Kidney tubule cell (primary cell): ENCODE measurements around the gene GALNT2.

Source experiments
- DNase-seq: peaks from one replicate; pipeline ENCODE4 v3.0.0-alpha.2; 2018; ENCODE audit warnings: low spot score

Gene GALNT2

DNA sequence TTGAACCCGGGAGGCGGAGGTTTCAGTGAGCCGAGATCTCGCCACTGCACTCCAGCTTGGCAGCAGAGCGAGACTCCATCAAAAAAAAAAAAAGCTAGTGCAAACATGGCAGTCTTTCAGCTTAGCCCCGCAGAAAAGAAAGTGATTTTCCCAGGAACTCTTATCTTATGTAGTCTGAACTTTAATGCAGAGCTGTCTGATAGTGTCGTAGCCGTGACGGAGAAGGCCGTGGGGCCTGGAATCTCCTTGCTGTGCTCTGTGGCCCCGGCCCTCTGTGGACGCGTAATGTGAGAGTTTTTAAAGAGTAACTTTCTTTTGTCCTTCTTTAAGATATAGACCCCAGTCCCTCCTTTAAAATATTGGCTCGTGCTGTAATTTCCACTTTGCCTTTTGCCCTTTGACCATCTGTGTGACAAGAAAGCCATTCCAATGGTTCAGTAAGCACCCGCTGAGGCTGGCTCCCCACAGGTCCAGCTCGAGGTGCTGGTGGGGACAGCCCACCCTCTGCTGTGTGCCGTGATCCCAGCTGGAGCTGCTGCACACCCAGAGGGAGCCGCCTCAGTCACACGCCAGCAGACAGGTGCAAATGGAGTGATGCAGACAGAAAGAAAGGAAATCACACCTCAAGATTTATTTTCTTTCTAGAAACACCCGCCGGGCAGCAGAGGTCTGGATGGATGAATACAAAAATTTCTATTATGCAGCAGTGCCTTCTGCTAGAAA, 195.1 kb downstream of the GALNT2 start:
- DNase-seq: no peak

DNA sequence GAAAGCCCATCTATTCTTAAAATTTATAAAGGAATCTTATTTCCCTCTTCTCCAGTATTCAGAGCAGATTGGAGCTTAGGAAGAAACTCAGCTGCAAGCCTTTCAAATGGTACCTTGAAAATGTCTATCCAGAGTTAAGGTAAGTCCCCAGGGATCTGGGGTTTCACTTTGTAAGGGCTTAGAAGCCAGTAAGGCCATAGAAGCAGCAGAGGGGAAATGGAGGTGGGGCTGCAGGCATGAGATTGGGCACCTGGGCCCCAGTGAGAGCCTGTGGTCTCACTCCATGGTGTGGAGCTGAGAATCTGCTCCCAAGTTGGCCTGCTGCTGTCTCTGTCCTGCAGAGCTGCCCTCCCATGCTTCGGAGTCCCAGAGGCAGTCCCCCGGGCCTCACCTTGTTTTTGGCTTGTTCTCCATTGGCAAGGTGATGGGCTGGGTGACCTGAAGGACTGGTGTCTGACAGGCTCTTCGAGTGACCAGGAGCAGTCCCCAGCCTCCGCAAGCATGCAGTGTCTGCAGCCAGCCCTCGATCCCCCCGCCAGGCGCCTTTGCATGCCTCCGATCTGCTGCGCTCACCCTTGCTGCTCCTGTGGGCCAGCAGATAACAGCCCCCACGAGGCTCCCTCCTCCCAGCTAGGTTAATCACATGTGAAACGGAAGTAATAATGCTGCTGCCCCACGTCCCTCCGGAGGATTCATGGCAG, 196.0 kb downstream of the GALNT2 start:
- no peak for DNase-seq

DNA sequence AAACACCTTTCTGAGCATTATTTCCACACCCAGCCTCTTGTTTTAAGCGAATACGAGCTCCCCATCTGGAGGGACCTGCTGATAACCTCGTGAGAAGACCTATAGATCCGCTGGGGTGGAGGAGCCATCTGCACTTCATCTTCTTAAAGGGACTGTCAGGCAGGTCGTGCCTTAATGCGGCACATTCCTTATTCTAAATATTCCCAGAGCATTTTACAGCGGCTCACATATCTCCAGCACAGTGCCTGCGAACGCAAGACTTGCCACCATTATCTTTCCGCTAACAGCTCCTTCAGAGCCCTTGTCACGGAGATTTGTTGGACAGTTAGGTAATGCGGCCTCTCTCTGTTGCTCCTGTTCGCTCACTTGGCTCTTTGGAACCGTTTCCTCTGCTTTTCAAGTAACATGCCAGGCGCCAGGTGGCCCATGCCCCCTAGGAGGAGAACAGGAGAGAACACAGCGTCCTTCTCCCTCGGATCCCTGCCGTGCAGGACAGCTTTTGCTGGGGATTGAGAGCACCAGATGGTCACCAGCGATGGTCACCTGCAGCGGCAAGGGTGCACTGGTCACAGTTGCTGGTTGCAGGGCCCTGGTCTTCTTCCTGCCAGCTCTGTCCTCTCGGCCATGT, 196.6 kb downstream of the GALNT2 start:
- no peak for DNase-seq

- no peak for DNase-seq
Measured at GRCh38 chr1:230264342-230264741, 197.3 kb downstream of the GALNT2 start.

DNA sequence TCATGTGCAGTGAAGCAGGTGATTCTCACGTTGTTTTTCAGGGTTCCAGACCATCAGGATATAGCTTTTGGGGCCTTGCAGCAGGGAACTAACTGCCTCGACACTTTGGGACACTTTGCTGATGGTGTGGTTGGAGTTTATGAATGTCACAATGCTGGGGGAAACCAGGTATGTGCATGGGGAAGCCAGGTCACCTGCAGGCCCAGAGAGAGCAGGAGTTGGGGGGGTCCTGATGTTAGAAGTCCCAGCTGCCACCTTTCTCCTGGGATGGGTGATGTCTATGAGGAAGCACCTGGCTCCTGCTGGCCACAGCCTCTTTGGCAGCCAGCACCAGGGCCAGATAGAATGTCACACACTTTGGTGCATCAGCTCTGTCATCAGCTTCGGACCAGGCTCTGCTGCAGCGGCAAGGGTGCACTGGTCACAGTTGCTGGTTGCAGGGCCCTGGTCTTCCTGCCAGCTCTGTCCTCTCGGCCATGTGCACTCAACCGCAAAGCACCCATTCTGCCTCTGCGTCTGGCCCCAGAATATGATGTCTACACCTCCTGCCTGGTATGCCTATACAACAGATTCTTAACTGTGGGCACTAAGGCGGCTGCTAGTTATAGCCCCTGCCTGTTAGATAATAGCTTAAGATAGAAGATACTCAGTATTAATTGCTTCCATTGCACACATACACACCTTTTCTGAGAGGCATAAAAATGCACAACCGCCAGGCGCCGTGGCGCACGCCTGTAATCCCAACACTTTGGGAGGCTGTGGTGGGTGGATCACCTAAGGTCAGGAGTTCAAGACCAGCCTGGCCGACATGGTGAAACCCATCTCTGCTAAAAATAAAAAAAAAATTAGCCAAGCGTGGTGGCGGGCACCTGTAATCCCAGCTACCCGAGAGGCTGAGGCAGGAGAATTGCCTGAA, 198.4 kb downstream of the GALNT2 start:
- no peak for DNase-seq

DNA sequence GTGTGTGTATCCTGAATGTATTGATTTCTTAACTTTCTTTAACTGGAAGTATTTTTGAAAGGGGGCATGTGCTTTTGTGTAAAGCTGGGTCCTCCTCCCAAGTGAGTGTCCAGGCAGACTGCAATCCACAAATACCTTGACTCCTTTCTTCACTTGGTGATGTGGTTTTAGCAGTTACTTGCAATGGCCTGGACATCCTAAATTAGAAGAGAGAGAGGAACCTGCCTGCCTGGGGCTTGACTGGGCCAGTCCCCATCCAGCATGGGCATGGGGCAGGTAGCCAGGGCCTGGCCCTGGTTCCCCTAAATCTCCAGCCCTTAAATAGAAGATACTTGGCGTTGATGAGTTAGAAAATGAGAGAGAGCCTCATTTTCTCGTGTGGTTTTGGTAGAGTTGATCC, 199.4 kb downstream of the GALNT2 start:
- no peak for DNase-seq

GRCh38 chr1:230267338-230268065, 200.5 kb downstream of the GALNT2 start:
- no peak for DNase-seq

GRCh38 chr1:230268371-230269170, 201.5 kb downstream of the GALNT2 start:
- peak; percentile 76 for DNase-seq

DNA sequence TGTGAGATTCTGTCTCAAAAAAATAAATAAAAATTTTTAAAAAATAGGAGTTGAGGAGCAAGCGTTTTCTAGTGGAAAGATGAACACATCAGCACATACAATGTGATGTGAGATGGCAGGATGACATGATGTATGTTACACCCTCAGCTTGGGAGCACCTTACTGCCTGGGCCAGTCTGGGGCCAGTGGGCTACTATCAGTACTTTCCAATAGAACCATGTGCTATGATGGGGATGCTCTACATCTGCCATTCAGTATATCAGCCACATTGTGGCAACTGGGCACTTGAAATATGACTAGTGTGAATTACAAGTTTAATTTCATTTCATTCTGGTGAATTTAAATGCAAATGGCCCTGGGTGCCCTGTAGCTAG, 203.1 kb downstream of the GALNT2 start:
- DNase-seq: no peak

DNA sequence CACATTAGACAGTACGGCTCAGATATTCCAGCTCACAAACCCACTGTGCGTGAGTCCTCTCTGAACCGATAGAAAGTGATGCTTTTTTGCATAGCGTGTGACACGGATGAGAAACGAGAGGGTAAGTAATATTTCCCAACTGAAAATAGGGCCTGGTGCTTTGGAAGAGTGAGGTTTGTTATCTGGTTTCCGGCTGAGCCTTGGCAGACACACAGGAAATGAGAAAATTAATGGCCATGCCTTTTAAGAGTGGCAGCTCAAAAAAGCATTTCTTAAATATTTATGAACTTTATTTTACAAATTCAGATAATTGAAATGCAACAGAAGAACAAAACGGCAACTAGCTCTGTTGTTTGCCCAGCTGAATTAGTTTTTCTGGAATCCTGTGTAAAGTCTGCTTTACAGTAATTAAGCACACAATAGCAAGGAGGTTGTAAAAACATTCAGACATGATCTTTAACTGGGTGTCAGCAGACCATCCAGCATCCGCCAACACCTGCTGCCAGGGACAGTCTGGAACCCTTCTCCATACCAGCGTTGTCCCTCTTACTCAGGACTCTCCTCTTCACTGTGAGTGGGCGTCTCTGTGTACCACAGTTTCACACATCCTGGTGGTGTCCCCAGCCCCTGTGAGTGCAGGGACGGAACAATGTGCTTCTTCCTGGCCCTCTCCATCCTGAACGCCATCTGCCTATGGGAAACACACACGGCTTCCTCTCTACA, 203.7 kb downstream of the GALNT2 start:
- no peak for DNase-seq

DNA sequence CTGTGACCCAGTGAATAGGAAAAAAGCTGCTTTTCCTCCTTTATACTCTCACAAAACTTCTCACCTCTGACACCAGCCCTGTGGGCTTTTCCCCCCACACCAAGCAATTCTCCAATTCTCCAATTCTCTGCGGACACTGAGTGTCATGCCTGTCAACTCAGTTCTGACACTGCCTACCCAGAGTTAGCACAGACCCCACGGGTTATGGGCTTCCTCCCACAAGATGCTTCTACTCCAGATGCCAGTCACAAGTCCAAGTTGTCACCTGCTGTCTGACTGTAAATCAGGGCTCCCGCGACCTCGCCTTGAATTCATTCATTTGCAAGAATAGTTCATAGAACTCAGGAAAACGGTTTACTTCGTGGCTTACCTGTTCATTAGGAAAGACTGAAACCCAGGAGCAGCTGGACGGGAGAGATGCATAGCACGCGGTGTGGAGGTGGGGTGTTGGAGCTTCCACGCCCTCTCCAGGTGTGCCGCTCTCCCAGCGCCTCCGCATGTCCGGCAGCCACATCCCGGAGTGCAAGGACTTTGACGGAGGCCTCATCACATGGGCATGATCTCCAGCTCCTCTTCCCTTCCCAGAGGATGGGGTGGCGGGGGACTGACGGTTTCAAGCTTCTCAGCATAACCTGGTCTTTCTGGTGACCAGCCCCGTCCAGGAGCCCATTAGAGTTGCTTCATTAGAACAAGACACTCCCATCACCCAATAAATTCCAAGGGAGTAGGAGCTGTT, 204.4 kb downstream of the GALNT2 start:
- no peak for DNase-seq

- no peak for DNase-seq
Measured at GRCh38 chr1:230272557-230272956, 205.5 kb downstream of the GALNT2 start.

DNA sequence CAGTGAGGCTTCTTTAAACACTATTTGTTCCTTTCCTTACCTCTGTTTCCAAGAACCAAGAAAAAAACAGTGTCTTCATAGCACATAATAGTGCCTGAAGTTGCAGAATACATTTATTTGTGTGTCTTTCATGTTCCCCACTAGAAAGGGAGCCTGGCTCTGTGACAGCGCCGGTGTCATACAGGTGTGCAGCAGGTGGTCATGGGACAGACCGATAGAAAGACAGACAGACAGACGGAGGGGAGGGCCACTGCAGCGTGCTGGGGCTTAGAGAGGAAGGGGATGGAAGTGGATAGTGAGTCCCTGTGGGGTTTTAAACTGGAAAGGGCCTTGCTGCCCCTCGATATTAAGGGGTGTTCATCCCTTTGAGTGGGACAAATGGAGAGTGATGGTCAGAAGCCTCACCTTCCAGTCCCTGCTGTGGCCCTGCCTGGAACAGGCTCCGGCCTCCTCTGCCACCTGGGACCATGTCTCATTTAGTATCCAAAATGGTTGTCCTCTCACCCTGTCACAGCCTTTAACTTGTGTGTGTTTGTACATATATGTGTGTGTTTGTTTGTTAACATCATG, 206.2 kb downstream of the GALNT2 start:
- DNase-seq: no peak

DNA sequence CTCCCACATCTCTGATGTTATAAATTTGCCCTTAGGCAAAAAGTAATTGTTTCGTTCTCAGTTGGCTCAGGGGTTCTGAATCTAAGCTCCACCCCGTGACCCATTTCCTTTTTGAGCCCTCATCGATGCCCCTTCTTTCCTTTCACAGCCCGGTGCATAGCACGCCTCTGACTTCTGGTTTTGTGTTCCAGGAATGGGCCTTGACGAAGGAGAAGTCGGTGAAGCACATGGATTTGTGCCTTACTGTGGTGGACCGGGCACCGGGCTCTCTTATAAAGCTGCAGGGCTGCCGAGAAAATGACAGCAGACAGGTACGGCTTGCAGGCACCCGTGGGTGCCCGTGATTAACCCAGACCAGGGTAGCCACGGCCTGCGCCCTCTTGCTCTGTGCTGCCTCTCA, 207.2 kb downstream of the GALNT2 start:
- no peak for DNase-seq

- DNase-seq: no peak
Measured at GRCh38 chr1:230276401-230276800, 209.4 kb downstream of the GALNT2 start.

- no peak for DNase-seq
Measured at GRCh38 chr1:230277201-230278025, 210.4 kb downstream of the GALNT2 start.

DNA sequence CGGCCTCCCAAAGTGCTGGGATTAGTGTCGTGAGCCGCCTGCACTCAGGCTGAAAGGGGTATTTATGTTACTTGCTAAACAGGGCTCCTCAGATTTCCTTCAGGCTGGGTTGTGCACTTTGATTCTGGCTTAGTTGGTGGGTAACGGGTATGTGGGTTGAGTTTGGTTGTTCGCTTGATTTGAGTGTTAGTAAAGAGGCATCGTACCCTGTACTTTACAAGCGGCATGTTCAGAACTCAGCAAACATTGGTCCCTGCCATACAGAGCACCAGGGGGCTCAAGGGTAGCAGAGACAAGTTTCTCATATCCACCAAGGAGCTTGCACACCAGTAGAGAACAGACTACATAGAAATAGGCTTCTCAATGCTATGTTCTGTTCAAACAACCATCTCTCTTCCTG, 211.3 kb downstream of the GALNT2 start:
- DNase-seq: no peak
